ENCODE measurements around the gene SLAIN1.

- TF ChIP-seq SP2 (CRISPR knock-in tag; IDR thresholded peaks at IDR 0.05) (no peak), RORA (CRISPR knock-in tag; IDR thresholded peaks at IDR 0.05) (no peak), MYC (CRISPR knock-in tag; IDR thresholded peaks at IDR 0.05; ENCODE audit: borderline replicate concordance) (no peak), ZNF800 (CRISPR knock-in tag; IDR thresholded peaks at IDR 0.05) (no peak)
Measured at GRCh38 chr13:77745784-77746183, 48.3 kb downstream of the SLAIN1 start.

Data from HepG2 (cell line).